HL-60 (cell line): ENCODE measurements around the gene TTC39B.

Experiments
- GABPA ChIP-seq: IDR thresholded peaks from 2 replicates; pipeline ENCODE4 v1.6.1; 2012; ENCODE audit warnings: low read depth
- POLR2AphosphoS5 ChIP-seq: IDR thresholded peaks from 2 replicates; pipeline ENCODE4 v1.6.1; 2012; ENCODE audit warnings: low read depth
- TF ChIP-seq, protein P1 (sequence below): IDR thresholded peaks from one replicate; pipeline ENCODE4 v1.5.1; 2011; ENCODE audit warnings: low read length, control low read depth, inconsistent platforms; ENCODE audit not compliant: insufficient read depth
- TF ChIP-seq, protein P2 (sequence below): IDR thresholded peaks from 2 replicates; pipeline ENCODE4 v1.6.1; 2012; ENCODE audit warnings: low read depth; ENCODE audit not compliant: insufficient replicate concordance

DNA sequence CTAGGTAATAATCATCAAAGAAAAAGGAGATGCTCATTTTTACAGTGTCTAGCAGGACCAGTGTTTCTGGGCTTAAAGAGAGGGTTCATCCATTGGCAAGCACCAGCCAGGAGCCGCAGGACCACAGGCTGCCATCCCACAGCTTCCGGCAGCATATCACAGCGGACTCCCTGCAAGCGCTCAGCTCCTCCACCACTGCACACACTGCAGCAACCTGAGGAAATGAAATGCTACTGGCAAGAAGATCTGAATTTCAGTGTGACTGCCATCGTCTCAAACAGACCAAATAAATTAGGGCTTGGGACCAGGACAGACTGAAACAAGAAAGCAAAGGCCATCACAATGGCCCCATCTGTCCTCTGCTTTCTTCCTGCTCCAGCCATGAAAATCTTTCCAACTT is 114.2 kb downstream of the TTC39B start:
- TF ChIP-seq, protein P1, sequence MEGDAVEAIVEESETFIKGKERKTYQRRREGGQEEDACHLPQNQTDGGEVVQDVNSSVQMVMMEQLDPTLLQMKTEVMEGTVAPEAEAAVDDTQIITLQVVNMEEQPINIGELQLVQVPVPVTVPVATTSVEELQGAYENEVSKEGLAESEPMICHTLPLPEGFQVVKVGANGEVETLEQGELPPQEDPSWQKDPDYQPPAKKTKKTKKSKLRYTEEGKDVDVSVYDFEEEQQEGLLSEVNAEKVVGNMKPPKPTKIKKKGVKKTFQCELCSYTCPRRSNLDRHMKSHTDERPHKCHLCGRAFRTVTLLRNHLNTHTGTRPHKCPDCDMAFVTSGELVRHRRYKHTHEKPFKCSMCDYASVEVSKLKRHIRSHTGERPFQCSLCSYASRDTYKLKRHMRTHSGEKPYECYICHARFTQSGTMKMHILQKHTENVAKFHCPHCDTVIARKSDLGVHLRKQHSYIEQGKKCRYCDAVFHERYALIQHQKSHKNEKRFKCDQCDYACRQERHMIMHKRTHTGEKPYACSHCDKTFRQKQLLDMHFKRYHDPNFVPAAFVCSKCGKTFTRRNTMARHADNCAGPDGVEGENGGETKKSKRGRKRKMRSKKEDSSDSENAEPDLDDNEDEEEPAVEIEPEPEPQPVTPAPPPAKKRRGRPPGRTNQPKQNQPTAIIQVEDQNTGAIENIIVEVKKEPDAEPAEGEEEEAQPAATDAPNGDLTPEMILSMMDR: no peak
- TF ChIP-seq POLR2AphosphoS5 (no peak), GABPA (no peak)
- TF ChIP-seq, protein P2, sequence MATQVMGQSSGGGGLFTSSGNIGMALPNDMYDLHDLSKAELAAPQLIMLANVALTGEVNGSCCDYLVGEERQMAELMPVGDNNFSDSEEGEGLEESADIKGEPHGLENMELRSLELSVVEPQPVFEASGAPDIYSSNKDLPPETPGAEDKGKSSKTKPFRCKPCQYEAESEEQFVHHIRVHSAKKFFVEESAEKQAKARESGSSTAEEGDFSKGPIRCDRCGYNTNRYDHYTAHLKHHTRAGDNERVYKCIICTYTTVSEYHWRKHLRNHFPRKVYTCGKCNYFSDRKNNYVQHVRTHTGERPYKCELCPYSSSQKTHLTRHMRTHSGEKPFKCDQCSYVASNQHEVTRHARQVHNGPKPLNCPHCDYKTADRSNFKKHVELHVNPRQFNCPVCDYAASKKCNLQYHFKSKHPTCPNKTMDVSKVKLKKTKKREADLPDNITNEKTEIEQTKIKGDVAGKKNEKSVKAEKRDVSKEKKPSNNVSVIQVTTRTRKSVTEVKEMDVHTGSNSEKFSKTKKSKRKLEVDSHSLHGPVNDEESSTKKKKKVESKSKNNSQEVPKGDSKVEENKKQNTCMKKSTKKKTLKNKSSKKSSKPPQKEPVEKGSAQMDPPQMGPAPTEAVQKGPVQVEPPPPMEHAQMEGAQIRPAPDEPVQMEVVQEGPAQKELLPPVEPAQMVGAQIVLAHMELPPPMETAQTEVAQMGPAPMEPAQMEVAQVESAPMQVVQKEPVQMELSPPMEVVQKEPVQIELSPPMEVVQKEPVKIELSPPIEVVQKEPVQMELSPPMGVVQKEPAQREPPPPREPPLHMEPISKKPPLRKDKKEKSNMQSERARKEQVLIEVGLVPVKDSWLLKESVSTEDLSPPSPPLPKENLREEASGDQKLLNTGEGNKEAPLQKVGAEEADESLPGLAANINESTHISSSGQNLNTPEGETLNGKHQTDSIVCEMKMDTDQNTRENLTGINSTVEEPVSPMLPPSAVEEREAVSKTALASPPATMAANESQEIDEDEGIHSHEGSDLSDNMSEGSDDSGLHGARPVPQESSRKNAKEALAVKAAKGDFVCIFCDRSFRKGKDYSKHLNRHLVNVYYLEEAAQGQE: no peak
